Endothelial cell of umbilical vein (primary cell): Measurements from ENCODE around the gene RAMP2. TPM values are rescaled to one million over a fixed set of nuclear protein-coding genes. Genes with fewer than 3 reads are reported as not detected.

Experiments
- BruUV-seq: library from RNA; stranded (reverse); fragments of 400-500 nt; replicated peaks from 2 replicates; lab custom pipeline; 2021; lab: Mats Ljungman, UMichigan
- CTCF ChIA-PET: fragments of 300-600, 350-600 bp; sonication (Branson Sonifier 250); formaldehyde crosslinking; loops from one replicate; lab custom pipeline; 2021; ENCODE audit warnings: antibody characterized with exemption, inconsistent platforms; lab: Charles Lee
- POLR2A ChIA-PET: fragments of 300-600, 350-600 bp; sonication (Branson Sonifier 250); formaldehyde crosslinking; loops from one replicate; lab custom pipeline; 2021; ENCODE audit warnings: antibody characterized with exemption, inconsistent platforms; lab: Charles Lee
- DNase-seq: peaks from one replicate; pipeline ENCODE4 v3.0.0-alpha.2; 2011; ENCODE audit warnings: low read depth, low spot score
- FAIRE-seq: peaks from 2 replicates; lab custom pipeline; 2011; peaks lifted over from hg19 to GRCh38; lab: Jason Lieb, UNC
- H2AFZ ChIP-seq: 2 replicates; pipeline ENCODE4 v1.6.0; 2012; ENCODE audit warnings: low read depth, low read length, control low read depth, inconsistent platforms
- H3K27ac ChIP-seq: 2 replicates; pipeline ENCODE4 v1.5.1; 2011; ENCODE audit warnings: low read depth, mild to moderate bottlenecking, control low read depth, low read length, moderate library complexity; ENCODE audit not compliant: insufficient read depth
- H3K27me3 ChIP-seq, 2 experiments: 2 replicates each; pipeline versions ENCODE4 v1.6.0 to v1.6.1; 2011; ENCODE audit warnings: low read length in 2 of 2, mixed read lengths in 1 of 2; ENCODE audit not compliant: control insufficient read depth in 2 of 2, insufficient read depth in 2 of 2
- H3K36me3 ChIP-seq, 2 experiments: 2 replicates in 1 of 2; 3 replicates in 1 of 2; pipeline ENCODE4 v1.5.1; 2011; ENCODE audit warnings: low read length in 2 of 2, mild to moderate bottlenecking in 1 of 2, moderate library complexity in 1 of 2; ENCODE audit not compliant: control insufficient read depth in 2 of 2, insufficient read depth in 2 of 2; ENCODE audit errors: extremely low read depth in 1 of 2
- H3K4me1 ChIP-seq: 3 replicates; pipeline ENCODE4 v1.5.1; 2011; ENCODE audit warnings: mild to moderate bottlenecking, low read length; ENCODE audit not compliant: control insufficient read depth, insufficient read depth; ENCODE audit errors: extremely low read depth
- H3K4me2 ChIP-seq: 2 replicates; pipeline ENCODE4 v1.6.1; 2011; ENCODE audit warnings: low read length, control low read depth, mixed read lengths; ENCODE audit not compliant: insufficient read depth
- H3K4me3 ChIP-seq, 3 experiments: fragments of 200-600 bp in 1 of 3; sonication (generic), shearing (Covaris generic) in 1 of 3; replicated peaks in 1 of 3; 2 replicates each; pipeline ENCODE4 v1.5.1; 2011 to 2016; ENCODE audit warnings: control low read depth in 3 of 3, low read length in 3 of 3, mild to moderate bottlenecking in 2 of 3, inconsistent platforms in 1 of 3, low read depth in 1 of 3, moderate library complexity in 1 of 3; ENCODE audit not compliant: insufficient read depth in 1 of 3
- H3K79me2 ChIP-seq: 2 replicates; pipeline ENCODE4 v1.6.0; 2012; ENCODE audit warnings: low read length, inconsistent platforms; ENCODE audit not compliant: control insufficient read depth, insufficient read depth
- H3K9ac ChIP-seq: replicated peaks from 2 replicates; pipeline ENCODE3; 2011; ENCODE audit warnings: low read length, control low read depth; ENCODE audit not compliant: insufficient read depth; ENCODE audit errors: extremely low read depth
- H3K9me1 ChIP-seq: replicated peaks from 3 replicates; pipeline ENCODE4 v1.6.0; 2011; ENCODE audit warnings: mild to moderate bottlenecking, low read length; ENCODE audit not compliant: control insufficient read depth, insufficient read depth; ENCODE audit errors: extremely low read depth
- H3K9me3 ChIP-seq: replicated peaks from 2 replicates; pipeline ENCODE4 v1.5.1; 2012; ENCODE audit warnings: low read length, inconsistent platforms; ENCODE audit not compliant: control insufficient read depth, insufficient read depth
- H4K20me1 ChIP-seq: replicated peaks from 2 replicates; pipeline ENCODE3; 2011; ENCODE audit warnings: mild to moderate bottlenecking, low read length; ENCODE audit not compliant: control insufficient read depth, insufficient read depth; ENCODE audit errors: extremely low read depth
- MAX ChIP-seq: IDR thresholded peaks from 2 replicates; pipeline ENCODE4 v1.6.1; 2011; ENCODE audit not compliant: insufficient read depth, insufficient read length
- MYC ChIP-seq: IDR thresholded peaks from one replicate; pipeline ENCODE4 v1.6.1; 2011; ENCODE audit warnings: mild to moderate bottlenecking, low read depth, low read length
- POLR2A ChIP-seq: IDR thresholded peaks from 2 replicates; pipeline ENCODE4 v1.6.1; 2012; ENCODE audit warnings: low read depth, mild to moderate bottlenecking, control low read depth, low read length
- POLR2AphosphoS5 ChIP-seq: IDR thresholded peaks from 2 replicates; pipeline ENCODE4 v1.6.1; 2012; ENCODE audit warnings: low read depth, mild to moderate bottlenecking, control low read depth, low read length, moderate library complexity; ENCODE audit not compliant: insufficient read depth
- dilution Hi-C: fragments of 300-500 bp; cut with MboI; formaldehyde crosslinking; loops from one replicate; pipeline ENCODE4 v1.15.0; 2019; ENCODE audit warnings: low sequenced_read_pairs; ENCODE audit not compliant: extremely low pct_ligation_motif_present
- intact Hi-C: fragments of 100-400 bp; cut with micrococcal nuclease; formaldehyde crosslinking; loops from one replicate; pipeline ENCODE4 v1.10.0; 2022
- polyA plus RNA-seq, 4 experiments: library from polyadenylated mRNA; depleted of rRNA in 3 of 4; stranded (reverse) in 3 of 4; unstranded in 1 of 4; fragments of >200 nt; gene quantifications; 2 replicates each; pipeline versions ENCODE4 v1.2.1 to v1.2.3, GENCODE V29; 2011 to 2012; ENCODE audit warnings: missing spikeins in 1 of 4
- total RNA-seq: library from RNA; stranded (reverse); gene quantifications from 2 replicates; pipeline ENCODE4 v1.2.3, GENCODE V29; 2021

The RAMP2 gene
- total and polyA plus RNA-seq, 2 donors (not counting 3 experiments of a cell fraction or from before 2014, with no cell fraction given): 106 to 192 TPM

GRCh38 chr17:42798383-42799380 lies 37.7 kb downstream of the RAMP2 start, which contains the start of the genes CNTD1 and COA3:
CNTD1 (plus strand) TSS chr17:42798861; CDS start chr17:42799068, 207 bp downstream.
COA3 (minus strand) TSS chr17:42798704; CDS start chr17:42798681, 23 bp downstream.
- intact Hi-C loops: loop anchor here (1.0 to 2.0 kb wide), 3 partner anchors 24 to 54 kb away; partner anchors contain the start of genes EZH1 and PSME3
- no peaks in the 10 kb centered on the region for H3K9me3 ChIP-seq
- H3K9ac ChIP-seq: peak within 1 kb of the TSS; percentile 64
- TF ChIP-seq MAX (peak; percentile 53), POLR2A (peak; percentile 84), MYC (no peak), POLR2AphosphoS5 (peak; percentile 80)
- no TSS peak for BruUV-seq
- dilution Hi-C loops: no loop called here
- DNase-seq: peak; percentile 89
- ChIA-PET POLR2A (interaction anchor here (1.0 kb wide), 1 partner anchor 26 kb away, joined by 3 read pairs; the partner anchor contains the start of gene BECN1), CTCF (interaction anchor here (0.7 to 3.2 kb wide), 6 partner anchors 21 to 221 kb away, joined by 3 to 14 read pairs (median 8); partner anchors contain the start of genes BECN1, PSMC3IP and VPS25)
- H3K36me3 ChIP-seq: peaks cover 0 to 2% of the 10 kb centered on the region in 2 experiments
- no peaks in the 10 kb centered on the region for H3K27me3 ChIP-seq
- peak within 1 kb of the TSS; percentile 77 for H3K4me2 ChIP-seq
- H3K4me1 ChIP-seq: peaks cover 11% of the 10 kb centered on the region
- peak; percentile 98 for FAIRE-seq
- no peak within 1 kb of the TSS for H3K27ac ChIP-seq
- H3K79me2 ChIP-seq: no peaks in the 10 kb centered on the region
- H4K20me1 ChIP-seq: no peaks in the 10 kb centered on the region
- peak within 1 kb of the TSS; percentile 58 for H2AFZ ChIP-seq
- H3K9me1 ChIP-seq: no peaks in the 10 kb centered on the region
- H3K4me3 ChIP-seq: peak within 1 kb of the TSS; percentile 16 to 76 (median 71)
